PC-3 (cell line): Measurements from ENCODE around the gene CHRM4. TPM values are rescaled to one million over a fixed set of nuclear protein-coding genes. Genes with fewer than 3 reads are reported as not detected.
"Not testable (repeated sequence)": the region's sequence is repeated elsewhere in the genome, so short reads cannot be mapped to it uniquely, and the experiment has no call there.

ENCODE experiments used
- ATAC-seq: fragments of 200-7000 bp; cut with Tn5 transposase; 2 replicates; pipeline ENCODE4 v1.9.1; 2020; ENCODE audit warnings: mild to moderate bottlenecking, moderate library complexity
- BruUV-seq: library from RNA; stranded (reverse); fragments of 400-500 nt; replicated peaks from 2 replicates; lab custom pipeline; 2021; lab: Mats Ljungman, UMichigan
- CTCF ChIA-PET: fragments of 300-600 bp; sonication (Branson Sonifier 250); formaldehyde crosslinking; loops from one replicate; lab custom pipeline; 2022; ENCODE audit warnings: antibody characterized with exemption; lab: Charles Lee
- POLR2A ChIA-PET: fragments of 300-600 bp; sonication (Branson Sonifier 250); formaldehyde crosslinking; loops from one replicate; lab custom pipeline; 2022; ENCODE audit warnings: antibody characterized with exemption; ENCODE audit not compliant: unreplicated experiment; lab: Charles Lee
- DNase-seq: peaks from one replicate; pipeline ENCODE4 v3.0.0-alpha.2; 2015
- H2AFZ ChIP-seq: fragments of 300-600 bp; sonication (generic); 2 replicates; pipeline ENCODE4 v1.6.0; 2016; ENCODE audit warnings: antibody characterized with exemption, low read length
- H3F3A ChIP-seq: fragments of 300-600 bp; sonication (generic); one replicate; pipeline ENCODE4 v1.6.0; 2017; ENCODE audit warnings: antibody characterized with exemption, low read length, control low read depth, mild to moderate bottlenecking; ENCODE audit not compliant: unreplicated experiment
- H3K27ac ChIP-seq: fragments of 300-600 bp; sonication (generic); 2 replicates; pipeline ENCODE4 v1.5.1; 2016; ENCODE audit warnings: mild to moderate bottlenecking, low read length
- H3K27me3 ChIP-seq: fragments of 300-600 bp; sonication (generic); 2 replicates; pipeline ENCODE4 v1.6.1; 2016; ENCODE audit warnings: low read length, mixed read lengths
- H3K36me3 ChIP-seq: fragments of 300-600 bp; sonication (generic); 2 replicates; pipeline ENCODE4 v1.6.1; 2016; ENCODE audit warnings: low read depth, mixed run types, low read length, mixed read lengths
- H3K4me1 ChIP-seq: fragments of 300-600 bp; sonication (generic); 2 replicates; pipeline ENCODE4 v1.5.1; 2016; ENCODE audit warnings: low read length; ENCODE audit not compliant: insufficient read depth
- H3K4me2 ChIP-seq: fragments of 300-600 bp; sonication (generic); 2 replicates; pipeline ENCODE4 v1.6.0; 2016; ENCODE audit warnings: low read length
- H3K4me3 ChIP-seq: fragments of 300-600 bp; sonication (generic); 2 replicates; pipeline ENCODE4 v1.5.1; 2016; ENCODE audit warnings: mild to moderate bottlenecking, low read length, mixed read lengths
- H3K79me2 ChIP-seq: fragments of 300-600 bp; sonication (generic); 2 replicates; pipeline ENCODE4 v1.6.1; 2017; ENCODE audit warnings: low read length, mixed read lengths
- H3K9ac ChIP-seq: fragments of 300-600 bp; sonication (generic); 2 replicates; pipeline ENCODE4 v1.6.0; 2016; ENCODE audit warnings: mild to moderate bottlenecking, low read length
- H3K9me2 ChIP-seq: fragments of 300-600 bp; sonication (generic); replicated peaks from 2 replicates; pipeline ENCODE4 v1.6.1; 2016; ENCODE audit warnings: mixed run types, low read length, mixed read lengths
- H3K9me3 ChIP-seq: fragments of 300-600 bp; sonication (generic); 2 replicates; pipeline ENCODE4 v1.6.1; 2016; ENCODE audit warnings: low read length, mixed read lengths
- H4K20me1 ChIP-seq: fragments of 300-600 bp; sonication (generic); 2 replicates; pipeline ENCODE4 v1.6.1; 2016; ENCODE audit warnings: low read length, mixed read lengths
- EZH2 ChIP-seq: fragments of 300-600 bp; sonication (generic); IDR thresholded peaks from one replicate; pipeline ENCODE4 v1.6.1; 2017; ENCODE audit warnings: antibody characterized with exemption, mild to moderate bottlenecking, low read length; ENCODE audit not compliant: unreplicated experiment
- EZH2phosphoT487 ChIP-seq: fragments of 300-600 bp; sonication (generic); IDR thresholded peaks from 2 replicates; pipeline ENCODE4 v1.6.1; 2018; ENCODE audit warnings: mild to moderate bottlenecking, antibody characterized with exemption, low read length, borderline replicate concordance
- intact Hi-C: fragments of 100-400 bp; cut with micrococcal nuclease; formaldehyde crosslinking; loops from 2 replicates; pipeline ENCODE4 v1.9.0; 2023
- total RNA-seq: library from RNA; depleted of rRNA; stranded (reverse); fragments of >200 nt; gene quantifications from 2 replicates; pipeline ENCODE4 v1.2.3, GENCODE V29; 2014
- TF ChIP-seq, protein P1 (sequence below): fragments of 300-600 bp; sonication (generic); conservative IDR thresholded peaks from 2 replicates; pipeline ENCODE4 v1.5.1; 2017; ENCODE audit warnings: antibody characterized with exemption, low read depth, mild to moderate bottlenecking, low read length

The CHRM4 gene
- total RNA-seq, 1 experiment from 2014 or later = not detected

- BruUV-seq = no TSS peak
- CTCF ChIA-PET = no interaction called here
Observed at GRCh38 chr11:46373787-46374740, 17.5 kb downstream of the CHRM4 start.

DNA sequence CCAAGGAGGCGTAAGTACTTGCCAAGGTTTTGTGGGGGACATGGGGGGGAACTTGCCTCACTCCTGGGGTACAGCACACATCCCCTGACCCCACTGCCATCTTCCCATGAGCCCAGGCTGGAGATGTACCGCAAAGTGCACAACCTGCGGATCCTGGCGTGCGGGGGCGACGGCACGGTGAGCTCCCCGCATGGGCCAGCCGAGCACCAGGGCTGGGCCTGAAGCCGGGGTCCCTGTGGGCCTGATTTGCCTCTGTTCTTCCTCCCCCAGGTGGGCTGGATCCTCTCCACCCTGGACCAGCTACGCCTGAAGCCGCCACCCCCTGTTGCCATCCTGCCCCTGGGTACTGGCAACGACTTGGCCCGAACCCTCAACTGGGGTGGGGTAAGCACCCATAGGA is 19.1 kb downstream of the CHRM4 start:
- H3K4me3 ChIP-seq, ATAC-seq, H3K4me2 ChIP-seq, H3K79me2 ChIP-seq, H3K4me1 ChIP-seq, H3K27me3 ChIP-seq, H3K36me3 ChIP-seq, H2AFZ ChIP-seq, POLR2A ChIA-PET, H3K27ac ChIP-seq, H3F3A ChIP-seq, H3K9me3 ChIP-seq, DNase-seq, intact Hi-C loops, H3K9me2 ChIP-seq, CTCF ChIA-PET, H3K9ac ChIP-seq, BruUV-seq, H4K20me1 ChIP-seq: not testable (repeated sequence)

More at GRCh38 chr11:46373787-46374740, 17.5 kb downstream of the CHRM4 start:
- Histone ChIP-seq H3K27me3 (no peaks in the 10 kb centered on the region), H3K4me2 (no peak overlapping the region), H2AFZ (no peak overlapping the region), H3K4me1 (no peaks in the 10 kb centered on the region; the same call in 1 of the 2 replicates), H3K27ac (no peak overlapping the region), H3K79me2 (no peaks in the 10 kb centered on the region), H4K20me1 (no peaks in the 10 kb centered on the region), H3K36me3 (peaks cover 5% of the 10 kb centered on the region), H3K9me3 (no peaks in the 10 kb centered on the region), H3F3A (no peaks in the 10 kb centered on the region), H3K9me2 (no peaks in the 10 kb centered on the region), H3K9ac (no peak overlapping the region), H3K4me3 (no peak overlapping the region)
- DNase-seq (no peak), ATAC-seq (no peak)
- intact Hi-C loops = no loop called here
- no peak for TF ChIP-seq EZH2
- POLR2A ChIA-PET = no interaction called here

GRCh38 chr11:46372086-46372485 is 19.5 kb downstream of the CHRM4 start:
- H3K27me3 ChIP-seq = no peaks in the 10 kb centered on the region
- no peak overlapping the region for H3K4me2 ChIP-seq
- H3K79me2 ChIP-seq = no peaks in the 10 kb centered on the region
- H3K27ac ChIP-seq = no peak overlapping the region
- TF ChIP-seq, protein P1, sequence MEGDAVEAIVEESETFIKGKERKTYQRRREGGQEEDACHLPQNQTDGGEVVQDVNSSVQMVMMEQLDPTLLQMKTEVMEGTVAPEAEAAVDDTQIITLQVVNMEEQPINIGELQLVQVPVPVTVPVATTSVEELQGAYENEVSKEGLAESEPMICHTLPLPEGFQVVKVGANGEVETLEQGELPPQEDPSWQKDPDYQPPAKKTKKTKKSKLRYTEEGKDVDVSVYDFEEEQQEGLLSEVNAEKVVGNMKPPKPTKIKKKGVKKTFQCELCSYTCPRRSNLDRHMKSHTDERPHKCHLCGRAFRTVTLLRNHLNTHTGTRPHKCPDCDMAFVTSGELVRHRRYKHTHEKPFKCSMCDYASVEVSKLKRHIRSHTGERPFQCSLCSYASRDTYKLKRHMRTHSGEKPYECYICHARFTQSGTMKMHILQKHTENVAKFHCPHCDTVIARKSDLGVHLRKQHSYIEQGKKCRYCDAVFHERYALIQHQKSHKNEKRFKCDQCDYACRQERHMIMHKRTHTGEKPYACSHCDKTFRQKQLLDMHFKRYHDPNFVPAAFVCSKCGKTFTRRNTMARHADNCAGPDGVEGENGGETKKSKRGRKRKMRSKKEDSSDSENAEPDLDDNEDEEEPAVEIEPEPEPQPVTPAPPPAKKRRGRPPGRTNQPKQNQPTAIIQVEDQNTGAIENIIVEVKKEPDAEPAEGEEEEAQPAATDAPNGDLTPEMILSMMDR = no peak
- no peak for TF ChIP-seq EZH2phosphoT487
- DNase-seq (no peak), ATAC-seq (no peak)
- POLR2A ChIA-PET = no interaction called here
- H3K4me3 ChIP-seq = no peak overlapping the region
- peaks cover 5% of the 10 kb centered on the region; the same call in 1 of the 2 replicates for H3K36me3 ChIP-seq
- BruUV-seq = no TSS peak
- no peak overlapping the region for H2AFZ ChIP-seq
- no peaks in the 10 kb centered on the region for H3K9me3 ChIP-seq
- H4K20me1 ChIP-seq = no peaks in the 10 kb centered on the region
- intact Hi-C loops = no loop called here
- H3K9me2 ChIP-seq = no peaks in the 10 kb centered on the region
- CTCF ChIA-PET = no interaction called here
- no peaks in the 10 kb centered on the region; the same call in 1 of the 2 replicates for H3K4me1 ChIP-seq
- no peaks in the 10 kb centered on the region for H3F3A ChIP-seq
- H3K9ac ChIP-seq = no peak overlapping the region

- H3K4me1 ChIP-seq, ATAC-seq, H3K9me2 ChIP-seq, H4K20me1 ChIP-seq, H3K4me2 ChIP-seq, H3F3A ChIP-seq, H3K27me3 ChIP-seq, H3K9me3 ChIP-seq, H2AFZ ChIP-seq, H3K9ac ChIP-seq, H3K36me3 ChIP-seq, H3K4me3 ChIP-seq, CTCF ChIA-PET, BruUV-seq, intact Hi-C loops, DNase-seq, H3K27ac ChIP-seq, H3K79me2 ChIP-seq, POLR2A ChIA-PET: not testable (repeated sequence)
Observed at GRCh38 chr11:46371262-46371661, 20.3 kb downstream of the CHRM4 start.
